ENCODE results near the gene UBE2D1. TPM values are rescaled to one million over a fixed set of nuclear protein-coding genes. Genes with fewer than 3 reads are reported as not detected.

The UBE2D1 gene
- total and polyA plus RNA-seq, 2 of the 13 experiments (the other 11 are each of a cell fraction or from before 2014, with no cell fraction given) = 6.2 to 13.8 TPM

DNA sequence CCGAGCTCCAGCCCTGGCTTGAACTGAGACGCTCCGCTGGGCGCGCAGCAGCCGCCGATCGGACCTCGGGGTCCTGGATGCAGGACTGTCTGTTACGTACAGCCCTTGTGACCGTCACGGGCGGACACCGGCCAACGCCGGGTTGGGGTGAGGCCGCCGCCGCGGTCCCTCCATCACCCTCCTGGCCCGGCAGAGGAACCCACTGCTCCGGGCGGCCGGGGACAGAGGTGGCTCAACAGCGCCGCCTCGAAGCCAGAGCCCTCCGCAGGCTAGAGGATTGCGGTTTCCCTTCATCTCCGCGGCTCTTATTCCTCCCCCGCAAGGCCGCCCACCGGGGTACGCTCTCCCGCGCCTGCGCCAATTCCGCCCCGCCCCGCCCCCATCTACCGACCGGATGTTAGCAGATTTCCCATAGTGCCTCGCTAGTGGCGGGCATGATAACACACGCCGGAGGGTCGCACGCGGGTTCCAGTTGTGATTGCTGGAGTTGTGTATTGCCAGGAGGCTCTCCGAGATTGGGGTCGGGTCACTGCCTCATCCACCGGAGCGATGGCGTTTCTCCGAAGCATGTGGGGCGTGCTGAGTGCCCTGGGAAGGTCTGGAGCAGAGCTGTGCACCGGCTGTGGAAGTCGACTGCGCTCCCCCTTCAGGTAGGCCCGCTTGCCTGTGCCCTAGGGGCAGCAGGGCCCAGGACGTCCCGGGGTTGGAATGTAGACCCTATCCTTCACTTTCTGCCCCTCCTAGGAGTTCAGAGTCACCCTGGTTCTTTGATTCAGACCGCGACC, 50.4 kb downstream of the UBE2D1 start, which contains the start of gene TFAM (continued):
- TF ChIP-seq PHF5A (CRISPR knock-in tag; IDR thresholded peaks at IDR 0.05; ENCODE audit: low read depth, unreplicated experiment) (no peak), ZNF589 (CRISPR knock-in tag; conservative IDR thresholded peaks at IDR 0.05) (peak; percentile 71; the same call in 1 of the 2 replicates), POLR2AphosphoS5 (IDR thresholded peaks at IDR 0.05; ENCODE audit: low read depth, low read length) (peak; percentile 98), ZNF484 (CRISPR knock-in tag; IDR thresholded peaks at IDR 0.05; ENCODE audit: borderline replicate concordance, low read depth) (0 out of 2 replicates have a peak, but pooled peaks have one; percentile 41), MAFF (IDR thresholded peaks at IDR 0.05; ENCODE audit: low read depth, low read length) (no peak), ZNF614 (CRISPR knock-in tag; IDR thresholded peaks at IDR 0.05; ENCODE audit: borderline replicate concordance) (peak; percentile 77; the same call in 1 of the 2 replicates), ZSCAN31 (CRISPR knock-in tag; IDR thresholded peaks at IDR 0.05; ENCODE audit: low read depth) (peak; percentile 79; the same call in 1 of the 2 replicates), CHD4 (IDR thresholded peaks at IDR 0.05; ENCODE audit: borderline replicate concordance, low read length) (peak; percentile 85; the same call in 1 of the 2 replicates), ZNF543 (CRISPR knock-in tag; IDR thresholded peaks at IDR 0.05) (peak; percentile 57; the same call in 1 of the 2 replicates), ZNF367 (CRISPR knock-in tag; IDR thresholded peaks at IDR 0.05; ENCODE audit: borderline replicate concordance) (no peak; the same call in 1 of the 2 replicates), ZNF607 (CRISPR knock-in tag; IDR thresholded peaks at IDR 0.05; ENCODE audit: borderline replicate concordance) (peak; percentile 80), TCF7L2 (IDR thresholded peaks at IDR 0.05; ENCODE audit: low read depth, low read length) (no peak), ETV5 (CRISPR knock-in tag; IDR thresholded peaks at IDR 0.05; ENCODE audit: borderline replicate concordance) (peak; percentile 97)
- TF ChIP-seq, protein P1, sequence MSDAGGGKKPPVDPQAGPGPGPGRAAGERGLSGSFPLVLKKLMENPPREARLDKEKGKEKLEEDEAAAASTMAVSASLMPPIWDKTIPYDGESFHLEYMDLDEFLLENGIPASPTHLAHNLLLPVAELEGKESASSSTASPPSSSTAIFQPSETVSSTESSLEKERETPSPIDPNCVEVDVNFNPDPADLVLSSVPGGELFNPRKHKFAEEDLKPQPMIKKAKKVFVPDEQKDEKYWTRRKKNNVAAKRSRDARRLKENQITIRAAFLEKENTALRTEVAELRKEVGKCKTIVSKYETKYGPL (CRISPR knock-in tag; IDR thresholded peaks at IDR 0.05) = no peak
- TF ChIP-seq, protein P2, sequence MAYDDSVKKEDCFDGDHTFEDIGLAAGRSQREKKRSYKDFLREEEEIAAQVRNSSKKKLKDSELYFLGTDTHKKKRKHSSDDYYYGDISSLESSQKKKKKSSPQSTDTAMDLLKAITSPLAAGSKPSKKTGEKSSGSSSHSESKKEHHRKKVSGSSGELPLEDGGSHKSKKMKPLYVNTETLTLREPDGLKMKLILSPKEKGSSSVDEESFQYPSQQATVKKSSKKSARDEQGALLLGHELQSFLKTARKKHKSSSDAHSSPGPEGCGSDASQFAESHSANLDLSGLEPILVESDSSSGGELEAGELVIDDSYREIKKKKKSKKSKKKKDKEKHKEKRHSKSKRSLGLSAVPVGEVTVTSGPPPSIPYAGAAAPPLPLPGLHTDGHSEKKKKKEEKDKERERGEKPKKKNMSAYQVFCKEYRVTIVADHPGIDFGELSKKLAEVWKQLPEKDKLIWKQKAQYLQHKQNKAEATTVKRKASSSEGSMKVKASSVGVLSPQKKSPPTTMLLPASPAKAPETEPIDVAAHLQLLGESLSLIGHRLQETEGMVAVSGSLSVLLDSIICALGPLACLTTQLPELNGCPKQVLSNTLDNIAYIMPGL (CRISPR knock-in tag; IDR thresholded peaks at IDR 0.05; ENCODE audit: borderline replicate concordance in 1 of 2, low read depth in 1 of 2) = peak; percentile 93 to 98
- TF ChIP-seq, protein P3, sequence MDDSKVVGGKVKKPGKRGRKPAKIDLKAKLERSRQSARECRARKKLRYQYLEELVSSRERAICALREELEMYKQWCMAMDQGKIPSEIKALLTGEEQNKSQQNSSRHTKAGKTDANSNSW (CRISPR knock-in tag; IDR thresholded peaks at IDR 0.05; ENCODE audit: borderline replicate concordance) = no peak
- TF ChIP-seq, protein P4, sequence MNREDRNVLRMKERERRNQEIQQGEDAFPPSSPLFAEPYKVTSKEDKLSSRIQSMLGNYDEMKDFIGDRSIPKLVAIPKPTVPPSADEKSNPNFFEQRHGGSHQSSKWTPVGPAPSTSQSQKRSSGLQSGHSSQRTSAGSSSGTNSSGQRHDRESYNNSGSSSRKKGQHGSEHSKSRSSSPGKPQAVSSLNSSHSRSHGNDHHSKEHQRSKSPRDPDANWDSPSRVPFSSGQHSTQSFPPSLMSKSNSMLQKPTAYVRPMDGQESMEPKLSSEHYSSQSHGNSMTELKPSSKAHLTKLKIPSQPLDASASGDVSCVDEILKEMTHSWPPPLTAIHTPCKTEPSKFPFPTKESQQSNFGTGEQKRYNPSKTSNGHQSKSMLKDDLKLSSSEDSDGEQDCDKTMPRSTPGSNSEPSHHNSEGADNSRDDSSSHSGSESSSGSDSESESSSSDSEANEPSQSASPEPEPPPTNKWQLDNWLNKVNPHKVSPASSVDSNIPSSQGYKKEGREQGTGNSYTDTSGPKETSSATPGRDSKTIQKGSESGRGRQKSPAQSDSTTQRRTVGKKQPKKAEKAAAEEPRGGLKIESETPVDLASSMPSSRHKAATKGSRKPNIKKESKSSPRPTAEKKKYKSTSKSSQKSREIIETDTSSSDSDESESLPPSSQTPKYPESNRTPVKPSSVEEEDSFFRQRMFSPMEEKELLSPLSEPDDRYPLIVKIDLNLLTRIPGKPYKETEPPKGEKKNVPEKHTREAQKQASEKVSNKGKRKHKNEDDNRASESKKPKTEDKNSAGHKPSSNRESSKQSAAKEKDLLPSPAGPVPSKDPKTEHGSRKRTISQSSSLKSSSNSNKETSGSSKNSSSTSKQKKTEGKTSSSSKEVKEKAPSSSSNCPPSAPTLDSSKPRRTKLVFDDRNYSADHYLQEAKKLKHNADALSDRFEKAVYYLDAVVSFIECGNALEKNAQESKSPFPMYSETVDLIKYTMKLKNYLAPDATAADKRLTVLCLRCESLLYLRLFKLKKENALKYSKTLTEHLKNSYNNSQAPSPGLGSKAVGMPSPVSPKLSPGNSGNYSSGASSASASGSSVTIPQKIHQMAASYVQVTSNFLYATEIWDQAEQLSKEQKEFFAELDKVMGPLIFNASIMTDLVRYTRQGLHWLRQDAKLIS (CRISPR knock-in tag; IDR thresholded peaks at IDR 0.05) = 0 out of 2 replicates have a peak, but pooled peaks have one; percentile 58
- TF ChIP-seq, protein P5, sequence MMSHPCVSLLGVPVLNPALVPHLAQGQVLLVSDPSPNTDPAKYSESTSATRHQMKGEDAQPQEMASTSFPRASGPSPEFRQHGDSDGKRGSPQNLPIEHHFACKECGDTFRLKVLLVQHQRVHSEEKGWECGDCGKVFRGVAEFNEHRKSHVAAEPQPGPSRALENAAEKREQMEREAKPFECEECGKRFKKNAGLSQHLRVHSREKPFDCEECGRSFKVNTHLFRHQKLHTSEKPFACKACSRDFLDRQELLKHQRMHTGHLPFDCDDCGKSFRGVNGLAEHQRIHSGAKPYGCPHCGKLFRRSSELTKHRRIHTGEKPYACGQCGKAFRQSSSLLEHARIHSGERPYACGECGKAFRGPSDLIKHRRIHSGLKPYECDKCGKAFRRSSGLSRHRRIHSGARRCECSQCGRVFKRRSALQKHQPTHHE (CRISPR knock-in tag; IDR thresholded peaks at IDR 0.05; ENCODE audit: borderline replicate concordance) = peak; percentile 85; the same call in 1 of the 2 replicates
- TF ChIP-seq, protein P6, sequence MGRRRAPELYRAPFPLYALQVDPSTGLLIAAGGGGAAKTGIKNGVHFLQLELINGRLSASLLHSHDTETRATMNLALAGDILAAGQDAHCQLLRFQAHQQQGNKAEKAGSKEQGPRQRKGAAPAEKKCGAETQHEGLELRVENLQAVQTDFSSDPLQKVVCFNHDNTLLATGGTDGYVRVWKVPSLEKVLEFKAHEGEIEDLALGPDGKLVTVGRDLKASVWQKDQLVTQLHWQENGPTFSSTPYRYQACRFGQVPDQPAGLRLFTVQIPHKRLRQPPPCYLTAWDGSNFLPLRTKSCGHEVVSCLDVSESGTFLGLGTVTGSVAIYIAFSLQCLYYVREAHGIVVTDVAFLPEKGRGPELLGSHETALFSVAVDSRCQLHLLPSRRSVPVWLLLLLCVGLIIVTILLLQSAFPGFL (CRISPR knock-in tag; IDR thresholded peaks at IDR 0.05) = no peak

Measured in HepG2 (cell line).